GM18868 (cell line): ENCODE measurements around the gene GTSE1.

ENCODE experiments used
- ATAC-seq: cut with Tn5 transposase; IDR thresholded peaks from one replicate; pipeline ENCODE4 v1.9.1; 2021; ENCODE audit warnings: mild to moderate bottlenecking, moderate library complexity; ENCODE audit not compliant: unreplicated experiment

The GTSE1 gene

DNA sequence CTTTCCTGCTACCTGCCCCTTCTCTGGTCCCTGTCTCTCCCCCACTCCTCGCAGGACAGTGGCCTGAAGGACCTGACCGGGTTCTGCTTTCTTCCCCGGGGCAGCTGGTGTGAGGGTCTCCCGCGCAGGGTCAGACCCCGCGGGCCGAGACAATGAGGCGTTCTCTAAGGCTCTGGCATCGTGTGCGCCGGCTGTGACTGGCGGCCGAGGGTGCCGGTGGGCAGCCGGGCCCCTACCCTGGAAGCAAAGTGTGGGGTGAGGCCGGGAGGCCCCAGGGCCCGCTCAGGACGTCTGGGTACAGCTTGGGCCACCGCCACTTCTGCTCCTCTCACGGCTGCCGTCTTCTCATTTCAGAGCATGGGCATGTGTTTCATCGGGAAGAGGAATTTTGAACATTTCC lies 55.1 kb downstream of the GTSE1 start:
- no peak for ATAC-seq

DNA sequence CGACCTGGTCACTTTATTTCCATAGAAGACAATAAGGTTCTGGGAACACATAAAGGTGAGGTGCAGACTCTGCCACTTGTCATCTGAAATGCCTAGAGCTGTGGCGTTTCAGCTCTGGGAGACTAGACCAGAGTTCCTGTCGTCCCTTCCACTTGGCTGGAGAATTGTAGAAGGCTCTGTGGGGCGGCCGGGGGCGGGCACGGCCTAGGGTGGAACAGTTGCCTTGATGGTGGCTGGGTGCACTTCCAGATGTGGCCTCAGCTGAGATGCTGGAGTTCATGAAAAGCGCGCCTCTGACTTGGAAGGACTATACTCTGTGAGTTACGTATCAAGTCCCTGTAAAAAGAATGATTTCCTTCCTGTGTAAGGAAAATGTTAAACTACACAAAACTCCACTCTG lies 55.6 kb downstream of the GTSE1 start:
- no peak for ATAC-seq

DNA sequence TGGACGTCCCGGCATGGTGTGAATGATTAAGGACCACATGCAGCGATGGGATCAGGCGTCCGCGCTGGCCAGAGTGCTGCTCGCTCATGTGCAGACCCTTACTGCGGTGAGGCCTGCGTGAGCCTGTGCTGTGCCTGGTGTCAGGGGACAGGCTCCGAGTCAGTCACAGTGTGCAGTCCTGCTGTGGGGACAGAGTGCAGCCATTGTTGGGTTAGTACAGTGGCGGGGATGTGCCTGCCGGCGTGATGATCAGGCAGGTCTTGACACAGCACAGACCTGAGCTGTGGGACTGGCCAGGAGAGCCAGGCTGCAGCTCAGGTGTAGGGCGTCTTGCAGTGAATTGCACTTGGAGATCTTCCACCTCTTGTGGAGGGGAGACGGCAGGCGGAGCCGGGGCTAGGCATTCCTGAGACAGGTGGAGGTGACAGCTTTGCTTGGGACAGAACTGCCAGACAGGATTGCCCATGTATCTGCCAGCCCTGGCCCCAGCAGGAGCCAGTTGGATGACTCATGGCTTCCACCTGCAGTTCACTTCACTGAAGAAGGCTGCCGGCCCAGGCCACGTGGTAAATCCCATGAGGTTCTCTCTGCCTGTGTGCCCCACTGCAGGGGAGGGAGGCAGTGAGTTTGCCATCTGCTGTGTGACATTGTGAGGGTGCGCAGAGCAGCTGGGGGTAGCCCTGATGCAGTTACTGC lies 56.2 kb downstream of the GTSE1 start:
- no peak for ATAC-seq

DNA sequence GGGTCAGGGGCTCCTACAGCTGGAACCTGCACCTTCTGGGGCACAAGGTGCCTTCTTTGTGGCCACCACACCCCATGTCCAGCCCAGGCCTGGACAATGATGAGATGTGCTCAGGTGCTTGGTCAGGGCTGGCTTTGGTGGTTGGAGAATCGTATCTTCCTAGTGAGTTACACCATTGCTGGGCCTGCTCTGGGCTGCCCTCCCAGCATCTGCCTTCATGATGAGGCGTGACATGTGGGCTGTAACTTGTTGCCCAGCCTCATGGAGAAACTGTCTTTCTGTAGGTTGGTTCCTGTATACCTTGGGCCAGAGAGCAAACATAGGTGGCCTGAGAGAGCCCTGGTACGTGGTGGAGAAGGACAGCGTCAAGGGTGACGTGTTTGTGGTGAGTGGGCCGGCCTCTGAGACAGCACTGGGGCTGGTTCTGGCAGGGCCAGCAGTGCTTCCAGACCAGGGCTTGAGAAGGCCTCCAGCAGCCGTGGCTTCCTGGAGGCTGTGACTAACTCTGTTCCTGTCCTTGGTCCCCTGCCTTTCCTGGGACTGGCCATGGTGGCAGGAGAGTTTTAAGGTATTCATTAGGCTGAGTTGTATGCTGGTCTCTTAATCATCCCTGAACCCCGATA lies 56.9 kb downstream of the GTSE1 start:
- ATAC-seq = no peak

DNA sequence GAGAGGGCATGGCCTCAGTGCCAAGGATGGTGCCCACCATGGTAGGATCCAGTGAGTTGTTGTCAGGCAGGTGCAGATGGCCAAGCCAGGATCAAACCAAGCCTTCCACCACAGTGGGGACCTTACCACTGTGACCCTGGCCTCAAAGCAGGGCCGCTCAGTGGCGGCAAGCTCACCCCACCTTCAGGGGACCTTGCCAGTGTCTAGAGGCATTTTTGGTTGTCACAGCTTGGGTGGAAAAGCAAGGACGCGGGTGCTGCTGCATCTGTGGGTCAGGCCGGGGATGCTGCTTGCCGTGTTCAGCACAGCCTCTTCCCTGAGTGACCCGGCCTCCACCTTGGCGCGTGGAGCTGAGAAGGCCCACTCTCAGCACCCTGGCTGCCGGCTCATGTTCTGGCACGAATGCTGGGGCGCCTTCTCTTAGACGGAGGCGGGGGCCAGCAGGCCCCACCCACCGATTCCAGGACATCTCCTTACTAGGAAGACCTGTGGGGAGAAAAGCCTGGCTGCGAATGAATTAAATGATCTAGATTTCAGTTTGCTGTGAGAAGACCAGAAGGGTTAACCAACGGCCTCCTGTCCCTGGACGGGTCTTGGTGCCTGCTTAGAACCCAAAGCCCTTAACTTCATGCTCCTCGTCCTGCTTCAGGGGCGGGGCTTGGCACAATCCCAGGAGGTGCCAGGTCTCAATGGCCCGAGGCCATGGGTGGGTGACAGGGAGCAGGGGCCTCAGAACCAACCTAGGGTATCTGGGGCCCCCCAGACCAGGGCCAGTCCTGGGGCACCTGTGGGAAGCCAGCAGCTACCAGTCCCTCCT lies 57.7 kb downstream of the GTSE1 start:
- no peak for ATAC-seq

DNA sequence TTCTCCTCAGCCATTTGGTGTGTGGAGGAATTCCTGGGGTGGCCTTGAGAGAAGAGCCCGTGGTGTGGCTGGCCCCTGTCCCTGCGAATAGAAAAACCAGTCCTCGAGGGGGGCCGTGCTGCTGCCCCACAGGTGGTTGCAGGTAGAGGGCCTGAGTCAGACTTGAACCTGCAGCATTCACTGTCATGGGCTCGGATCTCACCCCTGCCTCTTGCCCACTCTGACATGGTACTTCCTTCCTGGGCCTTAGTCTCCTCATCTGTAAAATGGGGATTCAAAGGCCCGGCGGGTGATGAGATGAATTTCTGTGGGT lies 58.3 kb downstream of the GTSE1 start:
- ATAC-seq = no peak

DNA sequence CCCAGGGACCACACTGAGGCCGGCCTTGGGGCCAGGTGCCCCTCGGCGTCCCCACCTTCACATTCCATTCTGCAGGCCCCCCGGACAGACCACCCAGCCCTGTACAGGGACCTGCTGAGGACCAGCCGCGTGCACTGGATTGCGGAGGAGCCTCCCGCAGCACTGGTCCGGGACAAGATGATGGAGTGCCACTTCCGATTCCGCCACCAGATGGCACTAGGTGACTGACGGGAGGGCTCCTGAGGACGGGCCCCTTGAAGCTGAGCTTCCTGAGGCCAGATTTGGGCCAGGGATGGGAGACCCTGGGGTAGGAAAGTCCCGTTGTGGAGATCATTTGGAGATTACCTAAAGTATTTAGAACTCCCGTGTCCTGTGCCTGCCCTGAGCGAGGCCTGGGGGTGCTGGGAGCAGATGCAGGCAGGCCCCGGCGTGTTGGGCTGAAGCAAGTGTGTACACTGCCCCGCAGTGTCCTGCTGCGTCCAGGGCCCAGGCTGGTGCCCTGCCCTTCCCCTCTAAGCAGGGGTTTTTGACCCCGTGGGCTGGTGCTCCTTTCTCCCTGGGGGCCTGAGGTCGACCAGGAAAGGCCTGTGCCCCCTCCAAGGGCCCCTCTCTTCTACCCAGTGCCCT lies 58.8 kb downstream of the GTSE1 start:
- ATAC-seq = no peak

DNA sequence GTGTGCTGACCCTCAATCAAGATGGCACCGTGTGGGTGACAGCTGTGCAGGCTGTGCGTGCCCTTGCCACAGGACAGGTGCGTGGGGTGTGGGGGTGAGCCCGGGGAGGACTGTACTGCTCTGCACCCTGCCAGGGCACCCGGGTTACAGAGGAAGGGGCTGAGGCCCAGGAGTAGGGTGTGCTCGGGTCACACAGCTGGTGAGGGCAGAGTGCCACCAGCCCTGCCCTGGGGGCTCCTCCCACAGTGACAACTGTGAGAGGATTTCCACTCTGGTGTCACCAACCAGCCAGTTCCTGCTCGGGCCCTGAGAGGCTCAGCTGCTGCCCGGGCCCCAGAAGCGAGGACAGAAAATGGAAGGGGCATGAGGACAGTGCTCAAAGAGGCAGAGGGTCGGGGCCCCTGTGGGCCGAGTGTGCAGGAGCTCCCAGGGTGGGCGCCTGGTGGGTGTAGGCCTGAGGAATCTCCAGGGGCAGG lies 59.4 kb downstream of the GTSE1 start:
- no peak for ATAC-seq

DNA sequence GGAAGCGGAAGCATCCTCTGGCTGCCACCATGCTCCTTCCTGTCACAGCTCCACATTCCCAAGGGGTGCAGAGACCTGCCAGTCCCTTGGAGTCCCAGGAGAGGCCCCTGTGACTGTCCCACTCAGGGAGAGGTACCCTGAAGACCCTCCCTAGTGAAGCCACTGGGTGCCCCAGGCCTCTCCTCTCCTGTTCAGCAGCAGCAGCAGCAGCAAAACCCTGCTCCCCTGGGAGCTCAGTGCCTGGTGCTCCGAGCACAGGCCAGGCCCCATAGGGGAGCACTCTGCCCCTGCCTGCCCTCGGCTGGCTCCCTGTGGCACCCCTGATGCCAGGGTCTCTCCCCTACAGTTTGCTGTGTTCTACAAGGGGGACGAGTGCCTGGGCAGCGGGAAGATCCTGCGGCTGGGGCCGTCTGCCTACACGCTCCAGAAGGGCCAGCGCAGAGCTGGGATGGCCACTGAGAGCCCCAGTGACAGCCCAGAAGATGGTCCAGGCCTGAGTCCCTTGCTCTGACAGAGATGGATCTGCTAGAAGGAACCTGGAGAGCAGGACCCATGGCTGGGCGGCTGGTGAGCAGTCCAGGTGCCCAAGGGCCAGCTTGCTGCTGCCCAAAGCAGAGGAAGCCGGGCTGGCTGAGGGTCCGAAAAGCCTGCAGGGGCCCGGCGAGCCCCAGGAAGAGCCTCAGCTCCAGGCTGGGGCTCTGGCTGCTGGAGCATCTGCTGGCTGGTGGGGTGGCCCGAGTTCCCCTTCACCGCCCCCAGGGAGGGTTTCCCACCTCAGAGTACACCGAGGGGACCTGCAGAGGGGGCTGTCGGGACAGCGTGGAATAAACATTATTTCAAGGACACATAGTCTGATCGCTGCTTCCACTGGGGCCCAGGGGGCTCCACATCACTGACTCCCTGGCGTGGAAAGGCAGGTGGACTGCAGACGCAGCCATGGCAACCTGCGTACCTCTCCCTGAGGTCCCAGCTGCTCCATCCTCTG lies 60.1 kb downstream of the GTSE1 start:
- ATAC-seq = no peak

DNA sequence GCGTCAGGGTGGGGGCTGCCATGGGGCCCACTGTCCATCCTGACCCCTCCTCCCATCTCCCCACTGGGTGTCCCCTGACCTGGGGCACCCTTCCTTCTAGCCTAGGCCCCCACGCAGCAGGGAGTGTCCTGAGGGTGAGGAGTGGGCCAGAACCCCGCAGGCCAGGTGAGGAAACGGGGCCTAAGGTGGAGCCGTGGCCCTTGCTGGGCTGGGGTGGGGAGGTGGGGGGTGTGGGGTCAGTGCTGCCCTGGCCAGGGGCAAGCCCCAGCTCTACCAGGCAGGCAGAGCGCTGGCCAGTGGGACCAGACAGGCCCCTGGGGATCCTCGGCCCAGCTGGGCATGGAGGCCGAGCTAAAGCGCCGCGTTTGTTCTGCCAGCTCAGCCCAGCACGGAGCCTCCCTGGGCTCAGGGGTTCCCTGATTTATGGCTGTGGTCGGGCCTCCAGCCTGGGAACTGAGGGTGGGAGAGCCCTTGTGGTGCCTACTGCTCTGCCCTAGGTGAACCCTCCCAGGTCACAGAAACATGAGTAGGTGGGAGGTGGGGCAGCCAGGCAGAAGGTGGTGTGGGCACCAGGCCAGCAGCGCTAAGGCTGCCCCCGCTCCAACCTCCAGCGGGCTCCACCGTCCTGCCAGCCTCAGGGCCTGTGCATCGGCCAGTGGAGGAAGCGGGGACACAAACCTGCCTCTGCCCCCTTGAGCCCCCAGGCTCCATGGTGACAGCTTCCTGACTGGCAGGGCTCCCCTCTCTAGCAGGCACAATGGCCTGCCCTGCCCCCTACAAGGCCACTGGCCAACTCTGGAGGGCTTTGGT lies 61.2 kb downstream of the GTSE1 start:
- ATAC-seq = no peak

DNA sequence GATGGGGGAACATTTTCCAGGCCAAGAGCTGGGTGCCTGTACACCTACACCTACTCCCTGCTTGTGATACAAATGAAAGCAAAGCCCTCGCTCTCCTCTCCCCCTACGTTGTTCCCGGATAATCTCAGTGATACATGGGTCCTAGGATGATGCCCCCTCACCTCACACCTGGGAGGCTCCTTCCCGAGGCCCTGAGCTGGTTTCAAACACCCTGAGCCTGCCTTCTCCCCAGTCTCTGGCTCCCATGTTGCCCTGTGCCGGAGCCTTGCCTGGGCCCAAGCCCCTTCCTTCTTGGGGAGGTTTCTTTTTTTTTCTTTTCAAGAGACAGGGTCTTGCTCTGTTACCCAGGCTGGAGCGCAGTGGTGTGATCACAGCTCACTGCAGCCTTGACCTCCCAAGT lies 62.1 kb downstream of the GTSE1 start:
- ATAC-seq = no peak

DNA sequence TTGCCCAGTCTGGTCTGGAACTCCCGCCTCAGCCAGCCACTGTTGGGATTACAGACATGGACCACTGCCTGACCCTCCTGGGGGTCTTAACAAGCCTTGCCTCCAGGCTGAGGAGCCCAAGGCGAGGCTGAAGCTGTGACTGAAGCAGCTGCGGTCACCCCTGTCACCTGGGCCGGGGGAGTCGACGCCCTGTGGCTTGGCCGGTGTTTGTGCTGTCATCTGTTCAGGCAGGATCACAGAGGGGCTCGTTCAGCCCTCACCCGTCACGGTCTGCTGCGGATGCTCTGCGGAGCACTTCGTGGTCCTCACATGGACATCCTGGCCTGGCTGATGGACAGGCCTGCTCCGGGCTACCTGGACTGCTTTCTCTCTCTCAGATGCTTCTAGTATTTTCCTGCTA lies 62.7 kb downstream of the GTSE1 start:
- no peak for ATAC-seq

DNA sequence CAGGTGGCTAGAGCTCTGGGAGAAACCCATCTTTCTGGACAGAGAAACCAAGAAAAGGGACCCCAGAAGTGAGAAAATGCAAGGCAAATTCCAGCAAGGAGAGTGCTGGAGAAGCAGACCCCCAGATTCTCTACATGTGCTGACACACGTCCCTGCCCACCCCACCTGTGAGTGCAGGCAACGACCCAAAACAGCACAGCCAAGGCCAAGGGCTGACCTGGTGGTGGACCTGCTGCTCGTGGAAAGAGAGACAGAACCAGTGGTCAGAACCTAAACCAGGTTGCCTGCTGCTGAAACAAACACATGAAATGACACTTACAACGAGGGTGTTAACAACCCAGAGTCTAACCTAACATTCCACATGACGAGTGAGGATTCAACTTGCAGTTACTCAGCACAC lies 63.4 kb downstream of the GTSE1 start:
- ATAC-seq = no peak

DNA sequence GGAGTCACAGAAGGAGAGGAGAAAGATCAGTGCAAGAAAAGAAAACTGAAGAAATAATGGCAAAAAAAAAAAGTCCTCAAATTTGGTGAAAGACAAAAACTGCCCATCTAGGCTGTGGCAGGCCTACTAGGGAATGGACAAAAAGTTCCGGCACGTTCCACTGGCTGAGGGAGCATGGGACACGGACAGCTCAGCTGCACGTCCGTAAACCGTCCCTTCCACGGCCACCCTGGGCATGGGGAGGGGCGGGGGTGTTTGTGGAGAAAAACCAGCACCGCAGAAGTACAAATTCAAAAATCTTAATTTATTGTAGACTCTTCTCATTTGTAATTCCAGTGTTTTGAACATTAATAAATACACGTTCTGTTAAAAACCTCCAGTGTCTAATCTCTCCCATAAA lies 64.2 kb downstream of the GTSE1 start:
- ATAC-seq = no peak

DNA sequence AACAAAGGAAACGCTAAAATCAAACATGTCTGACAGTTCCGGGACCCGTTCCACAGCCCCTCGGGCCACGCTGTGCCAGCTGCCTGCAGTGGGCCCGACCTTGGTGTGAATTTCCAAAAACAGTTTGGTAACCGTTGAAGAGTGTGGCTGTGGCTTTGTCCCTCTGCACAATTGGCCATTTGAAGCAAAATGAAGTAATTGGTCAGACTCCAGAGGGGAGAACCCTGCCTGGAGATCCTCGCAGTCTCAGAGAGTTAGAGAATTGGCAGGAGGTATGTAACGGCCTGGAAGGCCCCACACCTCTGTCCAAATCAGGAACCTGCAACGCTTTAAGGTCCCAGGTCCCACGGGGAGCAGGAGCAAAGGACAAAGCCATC lies 65.1 kb downstream of the GTSE1 start:
- no peak for ATAC-seq

DNA sequence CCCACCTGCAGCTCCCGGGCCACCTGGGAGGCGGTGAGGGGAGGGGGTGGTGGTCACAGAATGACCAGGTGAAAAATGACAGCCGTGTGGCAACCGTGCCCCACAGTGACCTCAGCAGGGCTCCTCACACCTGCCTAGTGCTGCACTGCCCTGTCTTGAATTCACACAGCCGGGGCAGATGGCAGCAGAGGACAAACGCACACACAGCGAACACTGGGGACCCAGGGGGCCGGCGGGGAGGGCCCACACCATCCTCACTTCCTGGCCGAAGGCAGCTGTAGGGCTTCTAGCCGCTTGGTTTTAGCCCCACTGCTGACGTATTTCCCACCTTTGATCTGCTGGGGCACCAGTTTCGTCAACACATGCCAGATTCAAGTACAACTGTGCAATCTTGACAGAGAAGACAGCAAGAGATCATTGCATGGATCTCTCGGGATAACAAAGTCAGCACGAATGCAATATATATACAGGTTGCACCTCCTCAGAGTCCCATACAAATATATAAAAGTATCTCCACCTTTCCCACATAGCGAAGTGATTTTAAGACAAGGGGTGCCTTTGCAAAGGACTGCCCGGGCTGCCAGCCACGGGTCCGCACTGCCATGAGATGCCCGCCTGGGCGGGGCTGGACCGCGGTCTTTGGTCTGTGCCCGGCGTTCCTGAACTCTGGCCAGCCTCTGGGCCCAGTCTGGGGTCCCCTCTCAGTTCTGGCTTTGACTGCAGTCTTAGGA lies 65.7 kb downstream of the GTSE1 start:
- ATAC-seq = no peak

DNA sequence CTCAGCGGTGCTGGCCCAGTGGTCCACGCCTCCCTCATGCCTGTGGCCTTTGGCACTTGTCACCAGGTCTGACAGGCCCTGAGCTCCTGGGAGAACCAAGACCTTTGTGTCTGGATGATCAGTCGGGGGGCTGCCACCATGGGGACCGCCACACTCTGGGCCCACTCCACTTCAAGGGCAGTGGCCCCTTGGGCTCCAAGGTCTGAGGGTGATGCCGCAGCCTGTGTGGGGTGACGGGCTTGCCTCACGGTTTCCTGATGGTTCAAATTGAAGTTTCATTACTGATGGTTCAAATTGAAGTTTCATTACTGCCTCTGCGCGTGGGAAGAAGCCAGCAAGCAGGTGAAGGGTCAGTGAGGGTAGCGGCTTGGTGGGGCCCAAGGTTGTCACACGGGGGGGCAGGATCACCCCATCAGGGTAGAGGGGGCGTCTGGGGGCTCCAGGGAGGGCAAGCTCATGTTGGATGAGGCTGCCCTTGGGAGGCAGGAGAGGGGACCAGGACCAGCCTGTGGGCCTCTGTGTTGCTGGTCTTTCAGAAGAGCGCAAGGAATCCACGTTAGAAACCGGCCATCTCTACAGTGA lies 66.4 kb downstream of the GTSE1 start:
- ATAC-seq = no peak

DNA sequence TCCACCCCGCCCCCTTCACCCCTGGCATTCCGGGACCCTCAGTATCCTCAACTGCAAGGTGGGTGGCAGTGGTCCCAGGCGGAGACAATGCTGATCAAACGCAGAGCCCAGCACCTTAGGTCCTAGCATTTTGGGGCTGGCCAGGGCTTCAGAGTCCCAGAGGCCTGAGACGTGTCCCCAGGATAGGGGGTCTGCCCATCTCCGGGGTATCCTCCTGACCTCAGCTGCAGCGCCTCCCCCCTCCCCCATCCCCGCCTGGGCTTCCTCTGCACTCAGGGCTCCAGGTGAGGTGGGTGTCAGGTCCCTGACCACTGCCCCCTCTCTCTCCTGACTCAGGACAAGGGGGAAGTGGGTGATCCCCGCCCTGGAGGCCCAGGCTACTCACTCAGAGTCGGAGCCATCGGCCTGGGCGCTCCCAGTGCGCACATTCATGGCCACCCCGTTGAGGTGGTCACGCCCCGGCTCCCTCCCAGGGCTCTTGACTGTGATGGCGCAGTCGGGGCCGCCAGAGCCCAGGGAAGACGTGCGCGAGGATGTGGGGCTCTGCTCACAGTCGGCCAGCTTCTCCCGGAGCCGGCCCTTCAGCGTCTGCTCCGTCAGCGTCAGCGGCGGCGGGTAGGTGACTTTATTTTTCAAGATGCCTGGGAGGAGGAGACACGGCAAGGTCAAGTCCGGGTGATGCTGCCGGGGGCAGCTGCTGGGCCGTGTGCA lies 67.1 kb downstream of the GTSE1 start:
- no peak for ATAC-seq
